Muscle layer of duodenum (tissue), 2 donors: ENCODE data around the gene CHURC1.
"Not testable (repeated sequence)": the region's sequence is repeated elsewhere in the genome, so short reads cannot be mapped to it uniquely, and the experiment has no call there.

ENCODE experiments used
- H3K27ac ChIP-seq: one replicate; pipeline ENCODE4 v1.7.0; 2013; ENCODE audit warnings: mild to moderate bottlenecking, low read length
- H3K27me3 ChIP-seq: one replicate; pipeline ENCODE4 v1.7.0; 2013; ENCODE audit warnings: low read depth, mild to moderate bottlenecking, control low read depth, low read length
- H3K36me3 ChIP-seq, 2 donors: one replicate each; pipeline ENCODE4 v1.7.0; 2013; ENCODE audit warnings: low read length in 2 of 2, control low read depth in 1 of 2, mild to moderate bottlenecking in 1 of 2; ENCODE audit not compliant: insufficient read depth in 2 of 2, control insufficient read depth in 1 of 2
- H3K4me1 ChIP-seq, 2 donors: one replicate each; pipeline ENCODE4 v1.7.0; 2013; ENCODE audit warnings: low read length in 2 of 2, mild to moderate bottlenecking in 2 of 2, control low read depth in 1 of 2, moderate library complexity in 1 of 2; ENCODE audit not compliant: insufficient read depth in 2 of 2, control insufficient read depth in 1 of 2
- H3K4me3 ChIP-seq, 2 donors: one replicate each; pipeline ENCODE4 v1.7.0; 2013; ENCODE audit warnings: low read length in 2 of 2, low read depth in 1 of 2, mild to moderate bottlenecking in 1 of 2
- H3K9me3 ChIP-seq, 2 donors: one replicate each; pipeline ENCODE4 v1.7.0; 2013; ENCODE audit warnings: low read length in 2 of 2, control low read depth in 1 of 2, mild to moderate bottlenecking in 1 of 2; ENCODE audit not compliant: control insufficient read depth in 1 of 2
- donor health status: healthy.

Gene CHURC1

DNA sequence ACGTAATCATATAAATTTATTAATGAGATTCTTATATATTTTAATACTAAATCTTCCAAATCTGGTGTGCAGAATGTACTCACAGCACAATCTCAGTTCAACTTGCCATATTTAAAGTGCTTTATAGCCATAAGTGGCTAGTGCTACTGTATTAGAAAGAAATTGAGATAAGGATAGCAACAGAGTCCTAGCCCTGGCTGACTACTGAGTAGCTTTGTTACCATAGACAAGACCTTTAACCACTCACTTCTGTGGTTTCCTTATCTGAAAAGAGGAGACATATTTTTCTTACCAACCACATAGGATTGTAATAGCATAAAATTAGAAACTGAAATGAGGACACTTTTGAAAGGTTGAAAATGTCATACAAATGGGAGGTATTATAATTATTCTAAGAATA lies 2.0 kb upstream of the CHURC1 start:
- Histone ChIP-seq H3K27ac (no peak overlapping the region), H3K9me3 (no peaks in the 10 kb centered on the region), H3K4me1 (peaks cover 10 to 12% of the 10 kb centered on the region in 2 donors), H3K4me3 (no peak overlapping the region), H3K36me3 (no peaks in the 10 kb centered on the region), H3K27me3 (no peaks in the 10 kb centered on the region)

DNA sequence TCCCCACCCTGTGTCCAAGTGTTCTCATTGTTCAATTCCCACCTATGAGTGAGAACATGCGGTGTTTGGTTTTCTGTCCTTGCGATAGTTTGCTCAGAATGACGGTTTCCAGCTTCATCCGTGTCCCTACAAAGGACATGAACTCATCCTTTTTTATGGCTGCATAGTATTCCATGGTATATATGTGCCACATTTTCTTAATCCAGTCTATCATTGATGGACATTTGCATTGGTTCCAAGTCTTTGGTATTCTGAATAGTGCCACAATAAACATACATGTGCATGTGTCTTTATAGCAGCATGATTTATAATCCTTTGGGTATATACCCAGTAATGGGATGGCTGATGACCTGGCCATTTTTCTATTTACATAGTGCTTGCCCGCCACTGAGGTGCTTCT lies 778 bp upstream of the CHURC1 start:
- H3K27me3 ChIP-seq, H3K9me3 ChIP-seq, H3K36me3 ChIP-seq: not testable (repeated sequence)
- peak overlapping the region; percentile 81 to 83 for H3K4me3 ChIP-seq
- H3K4me1 ChIP-seq, result peaks cover 10 to 12% of the 10 kb centered on the region in 2 donors
- peak overlapping the region; percentile 97 for H3K27ac ChIP-seq

- peak overlapping the region; percentile 97 for H3K27ac ChIP-seq
- H3K27me3 ChIP-seq, result no peaks in the 10 kb centered on the region
- peaks cover 10 to 12% of the 10 kb centered on the region in 2 donors for H3K4me1 ChIP-seq
- H3K36me3 ChIP-seq, result no peaks in the 10 kb centered on the region
- H3K4me3 ChIP-seq, result peak overlapping the region; percentile 81 to 83
- H3K9me3 ChIP-seq, result no peaks in the 10 kb centered on the region
These were observed 772 bp downstream of the CHURC1 start for GRCh38 chr14:64915029-64915424.

- Histone ChIP-seq H3K4me1 (peaks cover 10 to 12% of the 10 kb centered on the region in 2 donors), H3K36me3 (no peaks in the 10 kb centered on the region), H3K27me3 (no peaks in the 10 kb centered on the region), H3K4me3 (peak overlapping the region in 1 of 2 donors; percentile 83), H3K9me3 (no peaks in the 10 kb centered on the region), H3K27ac (no peak overlapping the region)
These were observed 1.5 kb downstream of the CHURC1 start for GRCh38 chr14:64915797-64916196.

- Histone ChIP-seq H3K4me1 (peaks cover 10 to 12% of the 10 kb centered on the region in 2 donors), H3K27ac (no peak overlapping the region), H3K9me3 (no peaks in the 10 kb centered on the region), H3K36me3 (no peaks in the 10 kb centered on the region), H3K27me3 (no peaks in the 10 kb centered on the region), H3K4me3 (no peak overlapping the region)
These were observed 4.0 kb downstream of the CHURC1 start for GRCh38 chr14:64918216-64918615.

DNA sequence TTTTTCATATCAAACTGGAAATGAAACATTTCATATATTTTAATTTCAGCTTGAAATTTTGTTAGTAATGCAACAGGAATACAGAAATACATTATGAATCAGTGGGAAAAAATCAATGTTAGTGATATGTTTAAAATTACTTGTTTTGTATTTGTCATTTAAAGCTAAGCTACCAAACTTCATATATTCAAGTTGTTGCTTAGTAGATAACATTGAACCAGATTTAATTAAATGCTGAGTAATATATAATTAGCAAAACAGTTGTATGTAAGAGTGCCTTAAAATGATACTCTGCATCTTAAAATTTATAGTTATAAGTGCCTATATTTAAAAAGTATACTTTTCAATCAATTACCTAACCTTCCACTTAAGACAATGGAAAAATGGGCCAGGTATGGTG lies 5.0 kb downstream of the CHURC1 start:
- H3K27me3 ChIP-seq, result no peaks in the 10 kb centered on the region
- H3K9me3 ChIP-seq, result no peaks in the 10 kb centered on the region
- no peak overlapping the region for H3K4me3 ChIP-seq
- H3K27ac ChIP-seq, result no peak overlapping the region
- peaks cover 0 to 2% of the 10 kb centered on the region in 2 donors for H3K36me3 ChIP-seq
- peaks cover 10 to 12% of the 10 kb centered on the region in 2 donors for H3K4me1 ChIP-seq

GRCh38 chr14:64919618-64920017 lies 5.4 kb downstream of the CHURC1 start:
- H3K36me3 ChIP-seq, result peaks cover 2 to 6% of the 10 kb centered on the region in 2 donors
- H3K9me3 ChIP-seq, result no peaks in the 10 kb centered on the region
- H3K4me1 ChIP-seq, result peaks cover 10 to 12% of the 10 kb centered on the region in 2 donors
- no peak overlapping the region for H3K4me3 ChIP-seq
- no peak overlapping the region for H3K27ac ChIP-seq
- no peaks in the 10 kb centered on the region for H3K27me3 ChIP-seq

DNA sequence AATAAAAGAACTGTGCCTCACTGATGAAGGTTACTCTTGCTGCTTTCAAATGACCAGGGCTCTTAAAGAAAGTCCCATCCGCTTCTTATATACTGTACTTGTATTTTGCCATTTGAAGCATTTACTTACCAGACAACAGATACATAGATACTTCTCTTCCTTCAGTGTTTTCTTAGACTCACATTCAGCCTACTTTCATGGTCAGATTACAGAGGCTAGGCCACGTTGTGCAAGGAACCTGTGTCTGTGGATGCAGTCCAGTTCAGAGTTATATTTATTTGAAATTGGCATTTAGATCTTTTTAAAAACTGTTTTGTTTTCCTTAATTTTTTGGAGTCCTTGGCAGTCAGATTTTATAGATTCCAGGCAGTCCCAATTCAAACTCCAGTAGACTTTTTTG lies 6.2 kb downstream of the CHURC1 start:
- H3K36me3 ChIP-seq, result peaks cover 6 to 11% of the 10 kb centered on the region in 2 donors
- H3K4me3 ChIP-seq, result no peak overlapping the region
- no peak overlapping the region for H3K27ac ChIP-seq
- no peaks in the 10 kb centered on the region for H3K27me3 ChIP-seq
- H3K9me3 ChIP-seq, result no peaks in the 10 kb centered on the region
- peaks cover 5 to 6% of the 10 kb centered on the region in 2 donors for H3K4me1 ChIP-seq

DNA sequence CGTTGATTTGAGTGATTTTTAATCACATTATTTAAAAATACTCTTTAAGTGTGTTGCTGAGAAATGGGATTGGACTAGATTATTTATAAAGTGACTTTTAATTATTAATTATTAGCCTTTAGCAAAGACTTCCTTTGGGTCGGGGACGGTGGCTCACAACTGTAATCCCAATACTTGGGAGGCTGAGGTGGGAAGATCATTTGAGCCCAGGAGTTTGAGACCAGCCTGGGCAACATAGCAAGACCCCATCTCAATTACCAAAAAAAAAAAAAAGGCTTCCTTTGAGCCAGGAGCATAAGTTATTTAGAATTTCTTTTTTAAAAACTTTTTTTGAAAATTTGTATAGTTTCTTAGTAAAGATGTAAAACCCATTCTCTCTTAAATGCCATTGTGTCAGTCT lies 8.8 kb downstream of the CHURC1 start:
- Histone ChIP-seq H3K27ac (no peak overlapping the region), H3K4me1 (no peaks in the 10 kb centered on the region), H3K27me3 (no peaks in the 10 kb centered on the region), H3K36me3 (peaks cover 18 to 23% of the 10 kb centered on the region in 2 donors), H3K9me3 (no peaks in the 10 kb centered on the region), H3K4me3 (no peak overlapping the region)

DNA sequence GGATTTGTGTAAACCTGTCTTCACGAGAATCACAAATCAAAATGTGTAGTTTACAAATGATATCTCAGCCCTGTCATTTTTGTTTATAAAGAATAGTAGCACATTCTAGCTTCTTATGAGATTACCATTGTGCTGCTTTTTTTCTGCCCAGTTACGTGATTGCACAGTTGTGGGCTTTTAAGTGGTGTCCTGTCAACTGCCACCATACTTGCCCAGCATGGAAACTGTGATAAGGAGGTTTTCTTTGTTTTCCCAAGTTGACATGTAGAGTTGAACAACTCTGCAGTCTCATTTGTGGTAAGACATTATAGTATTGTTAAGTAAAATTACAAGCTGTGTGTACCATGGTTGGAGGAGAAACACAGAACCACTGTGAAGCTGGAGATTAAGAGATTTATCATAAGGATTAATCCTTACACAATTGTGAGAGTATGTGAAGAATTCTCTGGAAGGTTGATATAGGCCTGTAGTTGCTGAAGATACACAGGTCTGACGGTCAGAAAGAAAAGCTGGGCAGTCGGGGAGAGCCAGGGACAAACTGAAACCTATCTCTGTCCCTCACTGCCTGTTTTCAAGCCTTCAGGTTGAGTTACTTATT lies 12.2 kb downstream of the CHURC1 start:
- H3K9me3 ChIP-seq, result no peaks in the 10 kb centered on the region
- peaks cover 22 to 31% of the 10 kb centered on the region in 2 donors for H3K36me3 ChIP-seq
- peaks cover 5 to 8% of the 10 kb centered on the region in 2 donors for H3K4me1 ChIP-seq
- H3K27ac ChIP-seq, result no peak overlapping the region
- H3K27me3 ChIP-seq, result no peaks in the 10 kb centered on the region
- no peak overlapping the region for H3K4me3 ChIP-seq

DNA sequence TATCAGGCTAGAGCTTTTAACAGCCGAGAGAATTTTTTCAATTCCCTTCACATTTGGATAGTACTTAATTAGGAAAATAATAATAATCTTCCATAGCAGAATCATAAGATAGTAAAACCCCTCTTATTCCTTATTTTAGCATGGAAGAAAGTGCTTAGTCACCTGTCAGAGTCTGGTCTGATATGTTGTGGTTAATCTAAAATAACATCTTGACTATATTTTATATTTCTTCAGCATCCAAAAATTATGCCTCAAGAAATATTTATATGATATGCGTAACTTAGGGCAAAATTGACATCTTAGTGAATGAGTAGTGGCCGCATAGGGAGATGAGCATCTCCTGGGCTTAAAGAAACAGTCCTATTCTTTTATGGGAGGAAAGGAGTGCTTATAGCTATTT lies 12.8 kb downstream of the CHURC1 start:
- Histone ChIP-seq H3K36me3 (peaks cover 22 to 36% of the 10 kb centered on the region in 2 donors), H3K4me3 (no peak overlapping the region), H3K4me1 (peaks cover 5 to 8% of the 10 kb centered on the region in 2 donors), H3K27ac (no peak overlapping the region), H3K9me3 (no peaks in the 10 kb centered on the region), H3K27me3 (no peaks in the 10 kb centered on the region)
